GM21360 (cell line): ENCODE data around the gene ATP2B1.

Experiments used
- ATAC-seq: cut with Tn5 transposase; IDR thresholded peaks from one replicate; pipeline ENCODE4 v1.9.1; 2021; ENCODE audit warnings: mild to moderate bottlenecking, moderate library complexity; ENCODE audit not compliant: unreplicated experiment

Gene ATP2B1

GRCh38 chr12:89544681-89545184, 163.9 kb downstream of the ATP2B1 start:
- no peak for ATAC-seq

- ATAC-seq = no peak
Observed at GRCh38 chr12:89544022-89544421, 164.6 kb downstream of the ATP2B1 start.

- ATAC-seq = peak; percentile 64
Observed at GRCh38 chr12:89542912-89543592, 165.6 kb downstream of the ATP2B1 start.

GRCh38 chr12:89542236-89542635, 166.4 kb downstream of the ATP2B1 start:
- no peak for ATAC-seq

GRCh38 chr12:89540586-89540985, 168.1 kb downstream of the ATP2B1 start:
- no peak for ATAC-seq

- ATAC-seq = no peak
Observed at GRCh38 chr12:89539426-89540223, 169.0 kb downstream of the ATP2B1 start.

- no peak for ATAC-seq
Observed at GRCh38 chr12:89538897-89539296, 169.7 kb downstream of the ATP2B1 start.
